Rectal smooth muscle tissue (tissue), 1 donor: Measurements from ENCODE around the gene NLRP6.
"Not testable (repeated sequence)": the region's sequence is repeated elsewhere in the genome, so short reads cannot be mapped to it uniquely, and the experiment has no call there.

Experiments
- H3K27ac ChIP-seq: one replicate; pipeline ENCODE4 v1.7.0; 2013; ENCODE audit warnings: low read depth, low read length, inconsistent platforms
- H3K27me3 ChIP-seq: one replicate; pipeline ENCODE4 v1.7.0; 2013; ENCODE audit warnings: low read length; ENCODE audit not compliant: control insufficient read depth, insufficient read depth
- H3K36me3 ChIP-seq: one replicate; pipeline ENCODE4 v1.7.0; 2013; ENCODE audit warnings: low read length; ENCODE audit not compliant: control insufficient read depth, insufficient read depth
- H3K4me1 ChIP-seq: one replicate; pipeline ENCODE4 v1.7.0; 2013; ENCODE audit warnings: low read length; ENCODE audit not compliant: control insufficient read depth, insufficient read depth
- H3K4me3 ChIP-seq: one replicate; pipeline ENCODE4 v1.7.0; 2013; ENCODE audit warnings: low read length
- H3K9ac ChIP-seq: one replicate; pipeline ENCODE4 v1.7.0; 2013; ENCODE audit warnings: low read length

NLRP6 gene

DNA sequence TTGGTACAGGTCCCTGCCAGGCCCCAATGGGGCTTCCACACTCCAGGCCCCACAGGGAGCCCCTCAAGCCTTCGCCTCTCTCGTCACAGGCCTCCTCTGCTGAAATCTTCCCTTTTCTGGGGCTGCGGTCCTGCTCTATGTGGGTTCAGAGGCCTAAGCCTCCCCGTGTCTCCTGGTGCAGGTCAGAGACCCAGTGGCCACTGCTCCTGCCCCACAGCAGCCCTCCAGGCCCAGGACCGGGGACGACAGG lies 48.3 kb downstream of the NLRP6 start:
- Histone ChIP-seq H3K9ac (peak overlapping the region; percentile 4), H3K4me1 (peaks cover 32% of the 10 kb centered on the region), H3K4me3 (peak overlapping the region; percentile 34)

DNA sequence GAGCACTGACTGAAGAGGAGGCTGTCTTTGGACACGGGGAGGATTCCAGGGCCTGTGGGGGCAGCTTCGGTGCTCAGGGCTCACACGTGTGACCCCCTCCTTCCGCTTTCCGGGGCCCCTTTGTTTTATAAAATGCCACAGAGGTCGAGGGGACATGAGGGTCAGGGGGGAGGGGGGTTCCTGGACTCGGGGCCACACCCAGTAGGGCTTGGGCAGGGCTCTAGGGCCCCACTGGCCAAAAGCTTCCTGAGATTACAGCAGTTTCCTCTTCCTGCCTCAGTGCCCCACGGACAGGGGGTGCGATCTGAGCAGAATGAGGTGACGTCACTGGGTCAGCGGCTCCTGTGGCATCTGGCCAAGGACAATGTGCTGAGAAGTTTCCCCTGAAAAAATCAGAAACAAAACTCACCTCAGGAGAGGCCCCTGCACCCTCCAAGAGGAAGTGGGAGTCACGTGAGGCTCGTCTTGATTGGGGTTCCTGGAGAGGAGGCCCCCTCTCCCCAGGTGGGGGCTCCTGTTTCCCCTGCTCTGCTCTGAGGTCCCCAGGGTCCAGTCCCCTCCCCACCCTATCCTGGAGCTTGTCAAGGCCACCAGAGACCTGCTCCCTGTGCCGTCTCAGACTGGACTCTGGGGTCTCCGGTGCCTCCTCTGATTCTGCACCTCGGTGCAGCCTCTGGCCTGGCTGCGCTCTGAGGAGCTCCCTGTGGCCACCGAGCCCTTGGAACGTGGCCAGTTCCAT lies 48.8 kb downstream of the NLRP6 start:
- peak overlapping the region; percentile 34 for H3K4me3 ChIP-seq
- H3K27ac ChIP-seq: peak overlapping the region; percentile 92
- no peaks in the 10 kb centered on the region for H3K36me3 ChIP-seq
- no peaks in the 10 kb centered on the region for H3K27me3 ChIP-seq
- peak overlapping the region; percentile 4 for H3K9ac ChIP-seq
- peaks cover 32% of the 10 kb centered on the region for H3K4me1 ChIP-seq

More for the DNA sequence above, 48.3 kb downstream of the NLRP6 start:
- peak overlapping the region; percentile 92 for H3K27ac ChIP-seq
- no peaks in the 10 kb centered on the region for H3K27me3 ChIP-seq
- no peaks in the 10 kb centered on the region for H3K36me3 ChIP-seq

DNA sequence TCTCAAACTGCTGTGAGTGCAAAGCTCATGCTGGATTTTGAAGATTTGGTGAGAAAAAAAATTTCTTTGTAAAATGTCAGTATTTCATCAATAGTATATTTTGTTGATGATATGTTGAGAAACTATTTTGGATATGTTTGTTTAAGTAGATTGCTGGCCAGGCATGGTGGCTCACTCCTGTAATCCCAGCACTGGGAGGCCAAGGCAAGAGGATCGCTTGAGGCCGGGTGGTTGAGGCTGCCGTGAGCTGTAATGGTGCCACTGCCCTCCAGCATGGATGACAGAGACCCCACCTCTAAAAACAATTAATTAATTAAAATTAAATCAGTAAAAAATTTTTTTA lies 49.3 kb downstream of the NLRP6 start:
- no peaks in the 10 kb centered on the region for H3K36me3 ChIP-seq
- H3K9ac ChIP-seq: no peak overlapping the region
- H3K4me1 ChIP-seq: peaks cover 32% of the 10 kb centered on the region
- peak overlapping the region; percentile 92 for H3K27ac ChIP-seq
- H3K4me3 ChIP-seq: peak overlapping the region; percentile 13
- H3K27me3 ChIP-seq: no peaks in the 10 kb centered on the region

DNA sequence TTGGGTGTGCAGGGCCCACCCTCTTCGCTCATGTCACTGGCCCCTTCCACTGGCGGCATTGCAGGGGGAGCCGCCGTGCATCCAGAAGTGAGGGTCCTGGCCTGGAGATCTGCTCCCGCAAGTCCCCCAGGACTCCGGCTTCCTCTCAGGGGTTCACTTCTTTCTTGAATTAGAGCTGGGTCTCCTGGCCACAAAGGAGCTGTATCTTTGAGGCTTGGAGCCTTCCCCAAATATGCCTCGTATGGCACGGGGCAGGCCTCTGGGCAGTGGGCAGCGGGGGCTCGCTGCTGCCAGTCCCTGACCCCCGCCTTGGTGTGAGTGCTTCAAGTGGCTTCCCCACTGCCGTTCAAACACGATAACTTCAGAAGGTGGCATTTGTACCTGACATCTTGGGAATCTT lies 49.8 kb downstream of the NLRP6 start:
- Histone ChIP-seq H3K36me3 (no peaks in the 10 kb centered on the region), H3K27me3 (no peaks in the 10 kb centered on the region), H3K4me1 (peaks cover 32% of the 10 kb centered on the region), H3K4me3 (no peak overlapping the region), H3K9ac (no peak overlapping the region), H3K27ac (no peak overlapping the region)

DNA sequence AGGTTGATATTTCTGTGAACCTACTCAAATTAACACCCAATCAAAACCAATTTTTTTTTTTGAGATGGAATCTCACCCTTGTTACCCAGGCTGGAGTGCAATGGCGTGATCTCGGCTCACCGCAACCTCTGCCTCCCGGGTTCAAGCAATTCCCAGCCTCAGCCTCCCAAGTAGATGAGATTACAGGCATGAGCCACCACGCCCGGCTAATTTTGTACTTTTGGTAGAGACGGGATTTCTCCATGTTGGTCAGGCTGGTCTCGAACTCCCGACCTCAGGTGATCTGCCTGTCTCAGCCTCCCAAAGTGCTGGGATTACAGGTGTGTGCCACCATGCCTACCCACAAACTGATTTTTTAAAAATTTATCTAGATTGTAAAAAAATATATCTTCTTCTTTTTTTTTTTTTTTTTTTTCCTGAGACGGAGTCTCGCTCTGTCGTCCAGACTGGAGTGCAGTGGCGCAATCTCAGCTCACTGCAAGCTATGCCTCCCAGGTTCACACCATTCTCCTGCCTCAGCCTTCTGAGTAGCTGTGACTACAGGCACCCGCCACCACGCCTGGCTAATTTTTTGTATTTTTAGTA lies 50.4 kb downstream of the NLRP6 start:
- not testable (repeated sequence) for H3K27me3 ChIP-seq, H3K36me3 ChIP-seq, H3K9ac ChIP-seq, H3K27ac ChIP-seq, H3K4me3 ChIP-seq
- H3K4me1 ChIP-seq: peaks cover 30% of the 10 kb centered on the region

DNA sequence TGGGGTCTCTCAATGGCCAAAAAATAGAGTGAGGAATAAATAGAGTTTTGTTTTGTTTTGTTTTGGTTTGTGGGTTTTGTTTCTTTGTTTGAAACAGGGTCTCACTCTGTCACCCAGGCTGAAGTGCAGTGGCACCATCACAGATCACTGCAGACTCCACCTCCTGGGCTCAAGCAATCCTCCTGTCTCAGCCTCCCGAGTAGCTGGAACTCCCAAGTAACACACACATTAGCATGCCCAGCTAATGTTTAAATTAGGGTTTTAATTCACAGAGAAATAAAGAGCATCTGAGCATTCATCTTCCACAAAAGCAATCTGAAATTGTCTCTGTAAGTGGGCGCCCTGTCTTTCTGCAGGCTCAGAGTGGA lies 51.7 kb downstream of the NLRP6 start:
- Histone ChIP-seq H3K36me3 (no peaks in the 10 kb centered on the region), H3K9ac (no peak overlapping the region), H3K27me3 (no peaks in the 10 kb centered on the region), H3K27ac (no peak overlapping the region), H3K4me1 (peaks cover 21% of the 10 kb centered on the region), H3K4me3 (no peak overlapping the region)

DNA sequence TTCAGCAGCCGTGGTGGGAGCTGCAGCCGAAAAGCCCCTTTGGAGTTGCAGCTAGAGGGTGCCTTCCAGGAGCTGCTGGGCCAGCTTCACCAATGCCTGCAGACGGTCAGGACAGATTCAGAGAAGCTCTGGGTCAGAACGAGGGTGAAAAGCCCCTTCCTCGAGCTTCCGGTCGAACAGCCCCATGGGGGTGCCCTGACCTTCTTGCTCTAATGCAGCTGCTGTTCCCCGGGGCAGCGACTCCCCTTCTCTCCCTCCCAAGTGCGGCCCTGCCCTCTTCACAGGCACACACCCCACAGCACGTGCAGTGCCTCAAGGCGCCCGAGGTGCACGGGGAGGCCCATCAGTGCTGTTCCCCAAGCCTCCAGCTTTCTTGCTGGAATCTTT lies 52.1 kb downstream of the NLRP6 start:
- peaks cover 21% of the 10 kb centered on the region for H3K4me1 ChIP-seq
- H3K9ac ChIP-seq: no peak overlapping the region
- H3K36me3 ChIP-seq: no peaks in the 10 kb centered on the region
- no peak overlapping the region for H3K4me3 ChIP-seq
- no peak overlapping the region for H3K27ac ChIP-seq
- H3K27me3 ChIP-seq: no peaks in the 10 kb centered on the region

DNA sequence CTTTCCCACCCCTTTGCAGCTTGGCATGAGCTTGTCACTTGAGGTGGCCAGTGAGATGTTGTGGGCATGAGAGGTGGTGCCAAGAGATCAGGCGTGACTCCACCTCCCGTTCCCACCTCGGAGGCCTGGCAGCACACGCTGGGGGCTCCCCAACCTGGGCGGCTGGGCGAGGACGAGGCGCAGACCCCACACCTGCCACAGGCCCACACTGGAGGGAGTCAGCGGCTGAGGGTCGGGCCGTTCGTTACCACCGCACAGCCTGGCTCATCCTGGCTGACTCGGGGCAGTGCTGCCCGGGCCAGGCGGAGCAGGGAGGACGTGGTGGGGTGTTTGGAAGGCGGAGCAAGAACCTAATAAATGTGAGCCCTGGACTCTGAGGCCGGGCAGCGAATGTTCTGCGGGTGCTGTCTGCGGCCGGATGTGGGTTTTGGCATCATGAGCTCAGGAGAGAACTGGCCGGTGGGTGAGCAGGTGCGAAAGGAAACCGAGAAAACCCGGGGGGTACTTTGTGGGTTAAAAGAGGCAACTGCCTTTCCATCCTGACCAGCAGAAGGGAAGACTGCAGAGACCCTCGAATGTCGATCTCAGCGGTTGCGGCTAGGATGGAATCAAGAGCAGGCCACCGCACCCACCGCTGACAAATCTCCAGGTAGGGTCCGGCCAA lies 52.6 kb downstream of the NLRP6 start:
- no peaks in the 10 kb centered on the region for H3K36me3 ChIP-seq
- H3K27me3 ChIP-seq: no peaks in the 10 kb centered on the region
- H3K27ac ChIP-seq: no peak overlapping the region
- H3K4me1 ChIP-seq: peaks cover 16% of the 10 kb centered on the region
- H3K9ac ChIP-seq: no peak overlapping the region
- no peak overlapping the region for H3K4me3 ChIP-seq

DNA sequence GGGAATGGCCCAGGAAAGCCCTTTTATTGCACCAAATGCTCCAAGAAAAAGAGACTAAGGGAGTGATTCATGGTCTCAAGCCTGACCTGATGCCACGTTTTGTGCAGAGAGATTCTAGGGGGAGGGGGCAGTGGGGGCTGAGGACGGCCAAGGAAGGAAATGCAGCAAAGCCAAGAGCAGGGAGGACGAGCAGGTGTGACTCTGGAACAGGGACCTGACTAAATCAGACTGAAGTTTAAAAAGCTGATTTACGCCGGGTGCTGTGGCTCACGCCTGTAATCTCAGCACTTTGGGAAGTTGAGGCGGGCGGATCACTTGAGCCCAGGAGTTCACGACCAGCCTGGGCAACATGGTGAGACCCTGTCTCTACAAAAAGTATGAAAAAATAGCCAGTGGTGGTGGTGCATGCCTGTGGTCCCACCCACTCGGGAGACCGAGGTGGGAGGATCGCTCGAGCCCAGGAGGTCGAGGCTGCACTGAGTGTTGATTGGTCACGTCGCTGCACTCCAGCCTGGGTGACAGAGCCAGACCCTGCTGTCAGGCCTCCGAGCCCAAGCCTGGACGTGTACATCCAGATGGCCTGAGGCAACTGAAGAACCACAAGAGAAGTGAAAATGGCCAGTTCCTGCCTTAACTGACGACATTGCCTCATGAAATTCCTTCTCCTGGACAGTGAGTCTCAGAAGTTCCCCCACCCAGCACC lies 53.3 kb downstream of the NLRP6 start:
- no peak overlapping the region for H3K4me3 ChIP-seq
- H3K27ac ChIP-seq: no peak overlapping the region
- H3K27me3 ChIP-seq: no peaks in the 10 kb centered on the region
- no peaks in the 10 kb centered on the region for H3K36me3 ChIP-seq
- H3K4me1 ChIP-seq: peaks cover 10% of the 10 kb centered on the region
- no peak overlapping the region for H3K9ac ChIP-seq

DNA sequence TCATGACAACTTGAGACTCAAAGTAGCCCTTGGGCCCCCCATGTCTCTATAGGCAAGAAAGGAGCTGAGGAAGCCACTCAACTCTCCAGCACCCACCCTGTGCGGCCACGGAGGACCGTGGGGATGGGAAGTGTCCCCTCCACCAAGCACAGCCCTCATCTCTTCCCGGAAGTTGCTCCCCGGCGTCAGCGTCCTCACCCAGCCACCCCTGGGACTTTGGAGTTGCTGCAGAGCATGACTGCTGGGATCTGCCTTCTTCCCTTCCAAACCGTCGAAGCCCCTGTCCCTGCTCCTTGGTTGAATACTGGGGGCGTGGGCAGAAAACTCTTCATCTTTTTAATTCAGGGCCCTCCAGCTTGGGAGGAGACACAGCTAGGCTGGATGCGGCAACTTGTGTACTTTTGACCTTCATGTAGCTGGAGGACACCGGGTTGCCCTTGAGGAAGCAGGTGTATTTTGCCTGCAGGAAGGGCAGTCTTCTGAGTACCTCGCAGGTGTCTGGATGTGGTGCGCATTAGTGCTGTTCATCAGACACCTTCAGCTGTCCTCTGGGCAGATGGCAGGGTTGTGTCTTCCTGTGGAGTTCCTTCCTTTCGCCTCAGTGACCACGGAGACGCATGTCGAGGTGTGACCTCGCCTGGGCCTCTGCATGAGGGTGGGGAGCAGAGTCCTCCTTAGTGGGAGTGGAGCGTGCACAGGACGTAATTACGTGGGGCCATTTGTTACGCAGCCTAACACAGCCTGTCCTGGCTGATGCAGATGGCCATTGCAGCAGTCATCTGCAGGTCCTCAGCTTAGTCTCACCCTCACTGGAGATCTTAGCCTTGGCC lies 54.7 kb downstream of the NLRP6 start:
- Histone ChIP-seq H3K4me1 (peaks cover 2% of the 10 kb centered on the region), H3K9ac (no peak overlapping the region), H3K4me3 (no peak overlapping the region), H3K27ac (no peak overlapping the region), H3K36me3 (no peaks in the 10 kb centered on the region), H3K27me3 (no peaks in the 10 kb centered on the region)

DNA sequence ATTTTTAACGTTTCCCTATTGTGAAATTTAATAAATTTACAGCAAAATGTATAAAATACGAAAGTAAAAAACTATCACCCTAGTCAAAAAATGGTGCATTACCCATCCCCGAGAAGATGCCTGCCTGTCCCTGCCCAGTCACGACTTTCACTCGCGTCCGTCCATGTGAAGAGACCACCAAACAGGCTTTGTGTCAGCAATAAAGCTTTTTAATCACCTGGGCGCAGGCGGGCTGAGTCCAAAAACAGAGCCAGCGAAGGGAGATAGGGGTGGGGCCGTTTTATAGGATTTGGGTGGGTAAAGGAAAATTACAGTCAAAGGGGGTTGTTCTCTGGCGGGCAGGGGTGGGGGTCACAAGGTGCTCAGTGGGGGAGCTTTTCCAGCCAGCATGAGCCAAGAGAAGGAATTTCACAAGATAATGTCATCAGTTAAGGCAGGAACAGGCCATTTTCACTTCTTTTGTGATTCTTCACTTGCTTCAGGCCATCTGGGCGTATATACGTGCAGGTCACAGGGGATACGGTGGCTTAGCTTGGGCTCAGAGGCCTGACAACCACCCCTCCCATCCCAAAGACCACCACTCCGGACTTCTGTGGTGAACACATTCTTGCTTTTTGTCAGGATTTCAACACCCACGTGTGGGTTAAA lies 55.5 kb downstream of the NLRP6 start:
- H3K9ac ChIP-seq, H3K36me3 ChIP-seq, H3K27me3 ChIP-seq, H3K4me3 ChIP-seq, H3K4me1 ChIP-seq: not testable (repeated sequence)
- H3K27ac ChIP-seq: peak overlapping the region; percentile 24
